Jurkat, Clone E6-1 (cell line): Measurements from ENCODE around the gene FARP1.
A peak's percentile ranks its signal among the peaks of the same experiment; 100 is the strongest.

Experiments
- DNase-seq: peaks from one replicate; pipeline ENCODE4 v3.0.0-alpha.2; 2011; ENCODE audit warnings: low read depth, low spot score
- H3K4me3 ChIP-seq: 2 replicates; pipeline ENCODE4 v1.5.1; 2011; ENCODE audit warnings: mild to moderate bottlenecking, low read length, control low read depth, moderate library complexity

FARP1 gene

GRCh38 chr13:98439126-98439828 lies 296.4 kb downstream of the FARP1 start:
- no peak overlapping the region for H3K4me3 ChIP-seq
- no peak for DNase-seq

- no peak for DNase-seq
- no peak overlapping the region for H3K4me3 ChIP-seq
Observed at GRCh38 chr13:98439896-98440295, 297.0 kb downstream of the FARP1 start.

GRCh38 chr13:98440390-98441055 lies 297.6 kb downstream of the FARP1 start:
- no peak for DNase-seq
- no peak overlapping the region for H3K4me3 ChIP-seq

GRCh38 chr13:98441056-98441676 lies 298.3 kb downstream of the FARP1 start:
- DNase-seq = no peak
- no peak overlapping the region for H3K4me3 ChIP-seq

- no peak for DNase-seq
- H3K4me3 ChIP-seq = no peak overlapping the region
Observed at GRCh38 chr13:98442391-98443230, 299.7 kb downstream of the FARP1 start.

GRCh38 chr13:98443329-98443728 lies 300.4 kb downstream of the FARP1 start:
- no peak for DNase-seq
- no peak overlapping the region for H3K4me3 ChIP-seq

GRCh38 chr13:98443800-98444325 lies 301.0 kb downstream of the FARP1 start:
- DNase-seq = no peak
- no peak overlapping the region for H3K4me3 ChIP-seq

- H3K4me3 ChIP-seq = no peak overlapping the region
- DNase-seq = no peak
Observed at GRCh38 chr13:98444381-98444780, 301.5 kb downstream of the FARP1 start.

- H3K4me3 ChIP-seq = peak overlapping the region; percentile 27
- peak; percentile 57 for DNase-seq
Observed at GRCh38 chr13:98445340-98446233, 302.7 kb downstream of the FARP1 start.

GRCh38 chr13:98446234-98446621 lies 303.3 kb downstream of the FARP1 start:
- no peak for DNase-seq
- H3K4me3 ChIP-seq = no peak overlapping the region

- no peak overlapping the region for H3K4me3 ChIP-seq
- DNase-seq = no peak
Observed at GRCh38 chr13:98447130-98447529, 304.2 kb downstream of the FARP1 start.

GRCh38 chr13:98447881-98448641 lies 305.2 kb downstream of the FARP1 start:
- no peak overlapping the region for H3K4me3 ChIP-seq
- peak; percentile 74 for DNase-seq

GRCh38 chr13:98448642-98448928 lies 305.7 kb downstream of the FARP1 start:
- DNase-seq = no peak
- no peak overlapping the region for H3K4me3 ChIP-seq

- no peak overlapping the region for H3K4me3 ChIP-seq
- no peak for DNase-seq
Observed at GRCh38 chr13:98449273-98449672, 306.4 kb downstream of the FARP1 start.

GRCh38 chr13:98450026-98450425 lies 307.1 kb downstream of the FARP1 start:
- H3K4me3 ChIP-seq = no peak overlapping the region
- DNase-seq = no peak

GRCh38 chr13:98450539-98451111 lies 307.7 kb downstream of the FARP1 start:
- DNase-seq = peak; percentile 64
- H3K4me3 ChIP-seq = no peak overlapping the region

GRCh38 chr13:98451676-98452470 lies 309.0 kb downstream of the FARP1 start:
- DNase-seq = no peak
- no peak overlapping the region for H3K4me3 ChIP-seq
